ENCODE measurements around the gene HBEGF.

HBEGF gene

DNA sequence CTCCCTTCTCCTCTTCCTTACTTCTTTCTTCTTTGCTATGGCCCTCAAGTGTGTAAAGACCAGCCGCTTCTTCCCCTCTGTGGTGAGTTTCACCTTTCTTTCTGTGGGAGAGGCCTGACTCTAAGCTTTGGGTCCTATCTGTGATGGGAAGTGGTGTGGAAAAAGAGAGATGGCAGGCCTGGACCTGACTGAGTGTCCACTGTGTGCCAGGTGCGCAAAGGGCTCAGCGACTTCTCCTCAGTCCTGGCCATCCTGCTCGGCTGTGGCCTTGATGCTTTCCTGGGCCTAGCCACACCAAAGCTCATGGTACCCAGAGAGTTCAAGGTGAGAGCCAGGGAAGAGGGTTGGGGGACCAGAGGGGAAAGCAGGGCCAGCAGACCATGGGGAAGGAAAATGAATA is 19.5 kb upstream of the HBEGF start:
- no peak overlapping the region for H3K4me3 ChIP-seq (replicated peaks; ENCODE audit: low read depth, low read length)
- TF ChIP-seq, protein P1, sequence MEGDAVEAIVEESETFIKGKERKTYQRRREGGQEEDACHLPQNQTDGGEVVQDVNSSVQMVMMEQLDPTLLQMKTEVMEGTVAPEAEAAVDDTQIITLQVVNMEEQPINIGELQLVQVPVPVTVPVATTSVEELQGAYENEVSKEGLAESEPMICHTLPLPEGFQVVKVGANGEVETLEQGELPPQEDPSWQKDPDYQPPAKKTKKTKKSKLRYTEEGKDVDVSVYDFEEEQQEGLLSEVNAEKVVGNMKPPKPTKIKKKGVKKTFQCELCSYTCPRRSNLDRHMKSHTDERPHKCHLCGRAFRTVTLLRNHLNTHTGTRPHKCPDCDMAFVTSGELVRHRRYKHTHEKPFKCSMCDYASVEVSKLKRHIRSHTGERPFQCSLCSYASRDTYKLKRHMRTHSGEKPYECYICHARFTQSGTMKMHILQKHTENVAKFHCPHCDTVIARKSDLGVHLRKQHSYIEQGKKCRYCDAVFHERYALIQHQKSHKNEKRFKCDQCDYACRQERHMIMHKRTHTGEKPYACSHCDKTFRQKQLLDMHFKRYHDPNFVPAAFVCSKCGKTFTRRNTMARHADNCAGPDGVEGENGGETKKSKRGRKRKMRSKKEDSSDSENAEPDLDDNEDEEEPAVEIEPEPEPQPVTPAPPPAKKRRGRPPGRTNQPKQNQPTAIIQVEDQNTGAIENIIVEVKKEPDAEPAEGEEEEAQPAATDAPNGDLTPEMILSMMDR (IDR thresholded peaks at IDR 0.05; ENCODE audit: low read length, missing control alignments), result no peak
- DNase-seq (ENCODE audit: low read depth), result no peak

DNA sequence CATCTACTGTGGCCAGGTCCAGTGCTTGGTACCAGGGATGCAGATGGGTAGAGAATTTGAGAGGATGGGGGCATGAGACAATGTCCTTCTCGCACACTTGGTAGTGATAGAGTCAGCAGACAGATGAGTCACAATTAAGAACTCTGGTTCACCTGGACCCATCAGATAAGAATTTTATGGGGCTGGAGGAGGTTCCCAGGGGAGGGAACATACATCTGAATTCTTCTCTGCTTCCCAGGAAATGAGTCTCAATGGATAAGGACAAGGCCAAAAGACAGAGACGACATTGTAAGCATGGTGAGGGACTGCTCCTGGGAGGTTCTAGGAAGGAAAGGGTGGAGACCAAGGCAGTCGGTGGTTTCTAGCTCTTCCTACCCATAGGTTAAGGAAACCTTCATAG is 18.9 kb upstream of the HBEGF start:
- TF ChIP-seq, protein P1 (IDR thresholded peaks at IDR 0.05; ENCODE audit: low read length, missing control alignments), result no peak
- H3K4me3 ChIP-seq (replicated peaks; ENCODE audit: low read depth, low read length), result no peak overlapping the region
- DNase-seq (ENCODE audit: low read depth), result no peak

- TF ChIP-seq, protein P1 (IDR thresholded peaks at IDR 0.05; ENCODE audit: low read length, missing control alignments), result no peak
- DNase-seq (ENCODE audit: low read depth), result no peak
- no peak overlapping the region for H3K4me3 ChIP-seq (replicated peaks; ENCODE audit: low read depth, low read length)
Measured at GRCh38 chr5:140364472-140364765, 18.0 kb upstream of the HBEGF start.

- peak overlapping the region; percentile 51 for H3K4me3 ChIP-seq (replicated peaks; ENCODE audit: low read depth, low read length)
- TF ChIP-seq, protein P1 (IDR thresholded peaks at IDR 0.05; ENCODE audit: low read length, missing control alignments), result no peak
- DNase-seq (ENCODE audit: low read depth), result no peak
Measured at GRCh38 chr5:140363631-140364471, 17.4 kb upstream of the HBEGF start.

- TF ChIP-seq, protein P1 (IDR thresholded peaks at IDR 0.05; ENCODE audit: low read length, missing control alignments), result peak; percentile 90
- H3K4me3 ChIP-seq (replicated peaks; ENCODE audit: low read depth, low read length), result peak overlapping the region; percentile 51
- DNase-seq (ENCODE audit: low read depth), result peak; percentile 70
Measured at GRCh38 chr5:140362875-140363630, 16.6 kb upstream of the HBEGF start.

GRCh38 chr5:140362311-140362710 is 15.9 kb upstream of the HBEGF start:
- H3K4me3 ChIP-seq (replicated peaks; ENCODE audit: low read depth, low read length), result no peak overlapping the region
- TF ChIP-seq, protein P1 (IDR thresholded peaks at IDR 0.05; ENCODE audit: low read length, missing control alignments), result no peak

More at GRCh38 chr5:140362311-140362710, 15.9 kb upstream of the HBEGF start:
- no peak for DNase-seq (ENCODE audit: low read depth)

Measured in fibroblast of pulmonary artery (primary cell).